Upper lobe of left lung (tissue), 4 donors: ENCODE measurements around the gene TSR1.

Experiments
- POLR2A ChIP-seq, 4 donors: fragments of 450-650 bp; IDR thresholded peaks; one replicate each; pipeline ENCODE4 v1.5.1; 2016 to 2017; ENCODE audit warnings: antibody characterized with exemption in 4 of 4, mild to moderate bottlenecking in 2 of 4
- POLR2AphosphoS5 ChIP-seq, 2 donors: sonication (generic); formaldehyde crosslinking; IDR thresholded peaks; one replicate each; pipeline ENCODE4 v1.5.1; 2017; ENCODE audit warnings: antibody characterized with exemption in 2 of 2
- TF ChIP-seq, protein P1 (sequence below), 6 experiments: fragments of 450-650 bp in 4 of 6; fragments of 200-600 bp in 2 of 6; sonication (generic) in 2 of 6; IDR thresholded peaks; one replicate each; pipeline ENCODE4 v1.5.1; 2016 to 2019; ENCODE audit warnings: antibody characterized with exemption in 6 of 6

DNA sequence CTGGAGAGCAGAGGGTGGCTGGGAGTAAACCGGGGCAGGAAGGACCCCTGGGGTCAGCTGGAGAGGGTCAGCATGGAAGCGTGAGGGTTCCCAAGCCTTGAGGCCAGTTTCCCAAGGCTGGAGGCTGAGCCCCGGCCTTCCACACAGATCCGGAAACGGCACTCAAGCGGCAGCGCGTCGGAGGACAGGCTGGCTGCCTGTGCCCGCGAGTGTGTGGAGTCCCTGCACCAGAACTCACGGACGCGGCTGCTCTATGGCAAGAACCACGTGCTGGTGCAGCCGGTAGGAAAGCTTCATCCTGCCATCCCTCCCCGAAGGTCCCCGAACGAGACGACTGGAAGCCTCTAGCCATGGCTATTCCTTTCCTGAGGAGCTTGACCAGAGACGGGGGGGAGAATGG is 27.1 kb upstream of the TSR1 start:
- TF ChIP-seq POLR2A (IDR thresholded peaks at IDR 0.05) (no peak), POLR2AphosphoS5 (IDR thresholded peaks at IDR 0.05) (no peak)
- TF ChIP-seq, protein P1, sequence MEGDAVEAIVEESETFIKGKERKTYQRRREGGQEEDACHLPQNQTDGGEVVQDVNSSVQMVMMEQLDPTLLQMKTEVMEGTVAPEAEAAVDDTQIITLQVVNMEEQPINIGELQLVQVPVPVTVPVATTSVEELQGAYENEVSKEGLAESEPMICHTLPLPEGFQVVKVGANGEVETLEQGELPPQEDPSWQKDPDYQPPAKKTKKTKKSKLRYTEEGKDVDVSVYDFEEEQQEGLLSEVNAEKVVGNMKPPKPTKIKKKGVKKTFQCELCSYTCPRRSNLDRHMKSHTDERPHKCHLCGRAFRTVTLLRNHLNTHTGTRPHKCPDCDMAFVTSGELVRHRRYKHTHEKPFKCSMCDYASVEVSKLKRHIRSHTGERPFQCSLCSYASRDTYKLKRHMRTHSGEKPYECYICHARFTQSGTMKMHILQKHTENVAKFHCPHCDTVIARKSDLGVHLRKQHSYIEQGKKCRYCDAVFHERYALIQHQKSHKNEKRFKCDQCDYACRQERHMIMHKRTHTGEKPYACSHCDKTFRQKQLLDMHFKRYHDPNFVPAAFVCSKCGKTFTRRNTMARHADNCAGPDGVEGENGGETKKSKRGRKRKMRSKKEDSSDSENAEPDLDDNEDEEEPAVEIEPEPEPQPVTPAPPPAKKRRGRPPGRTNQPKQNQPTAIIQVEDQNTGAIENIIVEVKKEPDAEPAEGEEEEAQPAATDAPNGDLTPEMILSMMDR (IDR thresholded peaks at IDR 0.05) = no peak
